Muscle of arm (tissue), 12 donors: Measurements from ENCODE around the gene ZP2. TPM values are rescaled to one million over a fixed set of nuclear protein-coding genes. Genes with fewer than 3 reads are reported as not detected.
"Not testable (repeated sequence)": the region's sequence is repeated elsewhere in the genome, so short reads cannot be mapped to it uniquely, and the experiment has no call there.

Experiments
- DNase-seq: peaks from one replicate; pipeline ENCODE4 v3.0.0-alpha.2; 2013
- polyA plus RNA-seq, 12 donors: library from polyadenylated mRNA; unstranded; fragments of 120-200 nt; gene quantifications; one replicate each; pipeline ENCODE4 v1.2.1, GENCODE V29; 2013; ENCODE audit not compliant: insufficient read length in 12 of 12

The ZP2 gene
- polyA plus RNA-seq, 12 donors: 0.08 to 0.75 (median 0.27) TPM; not detected in 3

- no peak for DNase-seq
Observed at GRCh38 chr16:21217121-21217520, 5.7 kb upstream of the ZP2 start.

- DNase-seq: no peak
Observed at GRCh38 chr16:21214086-21214485, 2.7 kb upstream of the ZP2 start.

- DNase-seq: no peak
Observed at GRCh38 chr16:21208446-21209230, 2.7 kb downstream of the ZP2 start.

- DNase-seq: no peak
Observed at GRCh38 chr16:21206550-21206949, 4.8 kb downstream of the ZP2 start.

GRCh38 chr16:21205303-21205702 lies 6.1 kb downstream of the ZP2 start:
- no peak for DNase-seq

GRCh38 chr16:21203155-21203797 lies 8.1 kb downstream of the ZP2 start:
- DNase-seq: no peak

GRCh38 chr16:21199607-21200218 lies 11.7 kb downstream of the ZP2 start:
- DNase-seq: no peak

- DNase-seq: no peak
Observed at GRCh38 chr16:21197621-21198020, 13.8 kb downstream of the ZP2 start.

GRCh38 chr16:21197112-21197511 lies 14.3 kb downstream of the ZP2 start:
- DNase-seq: no peak

- DNase-seq: not testable (repeated sequence)
Observed at GRCh38 chr16:21195330-21195729, 16.0 kb downstream of the ZP2 start.

- DNase-seq: peak; percentile 5
Observed at GRCh38 chr16:21194771-21195301, 16.5 kb downstream of the ZP2 start.

- no peak for DNase-seq
Observed at GRCh38 chr16:21192991-21193390, 18.4 kb downstream of the ZP2 start.

GRCh38 chr16:21190599-21190998 lies 20.8 kb downstream of the ZP2 start:
- DNase-seq: no peak

- DNase-seq: no peak
Observed at GRCh38 chr16:21190013-21190412, 21.4 kb downstream of the ZP2 start.

GRCh38 chr16:21189311-21189710 lies 22.1 kb downstream of the ZP2 start:
- DNase-seq: no peak

GRCh38 chr16:21186326-21186691 lies 25.1 kb downstream of the ZP2 start:
- DNase-seq: no peak

GRCh38 chr16:21185659-21186325 lies 25.6 kb downstream of the ZP2 start:
- DNase-seq: no peak

- DNase-seq: no peak
Observed at GRCh38 chr16:21184834-21185233, 26.5 kb downstream of the ZP2 start.

GRCh38 chr16:21183995-21184394 lies 27.4 kb downstream of the ZP2 start:
- DNase-seq: no peak

- DNase-seq: no peak
Observed at GRCh38 chr16:21179983-21180365, 31.4 kb downstream of the ZP2 start.

GRCh38 chr16:21179126-21179982 lies 32.0 kb downstream of the ZP2 start:
- DNase-seq: no peak
